HG02852 (cell line): Measurements from ENCODE around the gene LUC7L.

ENCODE experiments used
- ATAC-seq: cut with Tn5 transposase; IDR thresholded peaks from one replicate; pipeline ENCODE4 v1.9.1; 2021; ENCODE audit warnings: mild to moderate bottlenecking, moderate library complexity; ENCODE audit not compliant: unreplicated experiment

The LUC7L gene

DNA sequence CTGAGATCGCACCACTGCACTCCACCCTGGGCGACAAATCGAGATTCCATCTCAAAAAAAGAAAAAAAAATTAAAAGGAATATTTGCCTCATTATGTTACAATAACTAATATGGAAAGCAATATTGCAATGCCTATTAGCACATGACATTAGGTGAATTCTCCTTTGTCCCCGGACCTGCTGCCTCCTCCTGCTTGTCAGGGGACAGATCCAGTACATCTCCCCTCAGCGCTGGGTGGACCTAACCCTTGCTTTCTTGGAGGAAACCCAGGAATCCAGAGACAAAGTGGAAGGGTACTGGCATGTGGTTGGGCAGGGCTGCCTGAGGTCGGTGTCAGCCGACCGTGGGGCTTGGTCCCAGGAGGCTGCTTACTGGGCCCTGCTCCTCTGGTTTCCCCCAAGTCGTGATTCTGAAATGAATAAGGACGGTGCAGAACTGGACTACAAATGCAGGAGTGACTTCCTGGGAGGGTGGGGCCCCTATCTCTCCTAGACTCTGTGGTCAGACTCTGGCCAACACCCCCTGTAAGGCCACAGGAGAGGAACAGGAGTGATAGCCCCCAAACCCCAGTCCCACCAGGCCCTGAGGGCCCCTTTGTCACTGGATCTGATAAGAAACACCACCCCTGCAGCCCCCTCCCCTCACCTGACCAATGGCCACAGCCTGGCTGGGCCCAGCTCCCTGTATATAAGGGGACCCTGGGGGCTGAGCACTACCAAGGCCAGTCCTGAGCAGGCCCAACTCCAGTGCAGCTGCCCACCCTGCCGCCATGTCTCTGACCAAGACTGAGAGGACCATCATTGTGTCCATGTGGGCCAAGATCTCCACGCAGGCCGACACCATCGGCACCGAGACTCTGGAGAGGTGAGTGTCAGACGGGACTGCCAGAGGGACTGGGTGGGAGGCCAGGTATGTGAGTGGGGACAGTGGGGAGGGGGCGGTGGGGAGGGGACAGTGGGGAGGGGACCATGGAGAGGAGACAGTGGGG, 76.8 kb downstream of the LUC7L start, which contains the start of gene HBZ:
TSS of gene HBZ (plus strand) at position 504 of the 988 bp plus-strand sequence. CDS start at position 770, 266 bp downstream.
- ATAC-seq, result no peak

GRCh38 chr16:149024-149660, 80.1 kb downstream of the LUC7L start:
- no peak for ATAC-seq

- ATAC-seq, result no peak
Observed at GRCh38 chr16:146646-147045, 82.6 kb downstream of the LUC7L start.

DNA sequence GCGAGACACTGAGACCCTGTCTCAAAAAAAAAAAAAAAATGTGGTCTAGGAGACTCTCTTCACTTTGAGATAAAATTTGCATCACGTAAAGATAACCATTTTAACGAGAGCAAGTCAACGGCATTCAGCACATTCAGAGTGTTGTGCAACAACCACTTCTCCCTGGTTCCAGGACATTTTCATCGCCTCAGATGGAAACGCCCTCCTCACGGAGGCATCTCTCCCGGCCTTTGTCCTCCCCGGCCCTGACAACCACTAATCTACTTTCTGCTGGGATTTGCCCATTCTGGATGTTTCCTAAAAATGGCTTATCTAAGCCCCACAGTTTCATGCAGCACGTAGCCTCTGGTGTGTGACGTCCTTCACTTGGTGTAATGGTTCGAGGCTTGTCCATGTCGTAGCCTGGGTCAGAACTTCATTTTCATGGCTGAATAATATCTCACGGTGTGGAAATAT, 84.4 kb downstream of the LUC7L start:
- no peak for ATAC-seq

DNA sequence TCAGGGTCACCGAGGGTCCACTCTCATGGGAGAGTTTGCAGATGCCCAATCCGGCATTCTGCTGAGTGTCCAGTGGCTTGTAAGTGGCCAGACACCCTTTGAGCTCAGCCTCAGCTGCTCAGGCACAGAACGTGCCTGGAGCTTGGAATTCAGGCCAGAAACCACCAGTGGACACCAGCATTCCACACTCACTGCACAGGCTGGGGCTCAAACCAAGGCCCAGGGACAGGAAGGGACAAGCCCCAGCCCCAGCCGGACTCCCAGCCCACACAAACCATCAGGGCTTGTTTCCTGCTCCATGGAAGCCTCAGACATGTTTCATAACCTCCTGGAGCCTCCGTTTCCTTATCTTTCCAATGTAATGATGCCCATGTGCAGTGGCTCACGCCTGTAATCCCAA, 85.8 kb downstream of the LUC7L start:
- no peak for ATAC-seq

DNA sequence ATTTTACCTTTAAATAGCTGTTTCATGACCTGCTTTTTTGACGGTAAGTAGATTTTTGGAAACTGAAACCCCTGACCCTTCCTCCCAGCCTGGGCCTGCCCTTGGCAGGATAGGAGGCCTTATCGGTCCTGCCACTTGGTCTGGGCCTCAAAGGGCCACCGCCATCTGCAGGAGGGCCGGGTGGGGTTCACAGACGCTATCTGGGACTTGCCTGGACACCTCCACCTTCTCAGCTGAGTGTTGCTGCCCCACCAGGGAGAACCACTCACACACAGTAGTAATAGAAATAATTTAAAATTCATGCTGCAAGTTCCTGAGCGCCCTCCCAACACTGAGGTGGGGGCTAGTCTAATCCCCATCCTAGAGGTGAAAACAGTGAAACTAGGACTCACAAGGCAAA, 86.2 kb downstream of the LUC7L start:
- no peak for ATAC-seq

DNA sequence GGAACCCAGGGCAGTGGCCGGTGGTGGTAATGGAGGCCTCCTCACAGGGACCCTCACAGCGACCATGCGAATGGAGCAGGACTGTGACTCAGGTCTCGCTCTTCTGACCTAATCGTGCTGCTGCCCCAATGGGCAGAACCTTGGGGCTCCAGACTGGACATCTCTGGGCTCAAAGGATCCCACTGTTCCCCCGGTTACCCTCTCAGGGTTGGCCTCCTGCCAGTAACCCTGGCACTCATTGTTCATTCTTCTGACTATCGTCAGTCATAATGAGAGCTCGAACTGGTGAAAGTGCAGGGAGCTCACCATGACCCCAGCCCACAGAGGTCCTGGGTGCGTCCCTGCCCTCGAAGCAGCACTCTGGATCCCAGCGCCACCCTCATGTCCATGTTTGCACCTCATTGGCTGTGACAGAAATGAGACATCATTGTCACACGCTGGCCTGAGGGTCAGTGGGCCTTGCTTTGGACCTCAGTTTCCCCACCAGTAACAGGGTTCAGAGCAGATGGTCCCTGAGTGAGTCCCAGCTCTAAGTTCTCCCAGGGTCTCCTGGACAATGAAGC, 86.8 kb downstream of the LUC7L start:
- no peak for ATAC-seq

DNA sequence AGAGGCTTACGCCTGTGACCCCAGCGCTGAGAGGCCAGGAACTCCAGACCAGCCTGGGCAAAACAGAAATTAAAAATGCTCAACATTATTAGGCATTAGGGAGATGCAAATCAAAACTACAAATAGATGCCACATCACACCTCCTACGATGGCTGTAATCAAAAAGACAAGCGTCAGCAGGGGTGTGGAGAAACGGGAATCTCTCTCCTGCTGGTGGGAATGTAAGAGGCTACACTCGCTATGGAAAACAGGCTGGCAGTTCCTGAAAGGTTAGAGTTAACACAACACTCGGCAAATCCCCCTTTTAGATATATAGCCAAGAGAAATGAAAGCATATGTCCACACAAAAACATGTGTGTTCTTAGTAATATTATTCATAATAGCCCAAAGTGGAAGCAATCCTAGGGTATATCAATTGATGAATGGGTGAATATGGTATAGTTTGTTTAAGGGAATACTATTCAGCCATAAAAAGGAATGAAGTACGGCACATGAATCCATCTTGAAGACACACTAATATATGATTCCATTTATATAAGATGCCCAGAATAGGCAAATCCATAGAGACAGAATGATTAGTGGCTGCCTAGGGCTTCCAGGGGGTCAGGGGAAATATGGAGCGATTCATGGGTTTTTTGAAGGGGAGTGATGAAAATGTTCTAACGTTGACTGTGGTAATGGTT, 88.9 kb downstream of the LUC7L start:
- ATAC-seq, result no peak
